Omental fat pad (tissue), 4 donors: ENCODE data around the gene ERGIC1. TPM values are rescaled to one million over a fixed set of nuclear protein-coding genes. Genes with fewer than 3 reads are reported as not detected.

Source experiments
- ATAC-seq: fragments of 150-250 bp; one replicate; pipeline ENCODE4 v1.9.1; 2016; ENCODE audit warnings: mild to moderate bottlenecking, moderate library complexity; ENCODE audit not compliant: low FRiP score
- DNase-seq: peaks from one replicate; pipeline ENCODE4 v3.0.0-alpha.2; 2019; ENCODE audit warnings: low spot score
- total RNA-seq, 4 donors: library from RNA; depleted of rRNA; stranded (reverse); fragments of >200 nt; gene quantifications; one replicate each; pipeline ENCODE4 v1.1.0, GENCODE V29; 2016
- TF ChIP-seq, protein P1 (sequence below), 3 donors: fragments of 450-650 bp; IDR thresholded peaks; one replicate each; pipeline ENCODE4 v1.5.1; 2016 to 2017; ENCODE audit warnings: antibody characterized with exemption in 3 of 3, mild to moderate bottlenecking in 3 of 3, moderate library complexity in 2 of 3

Gene ERGIC1
- total RNA-seq, 4 donors from 2014 or later: 98.8 to 227 (median 129) TPM

DNA sequence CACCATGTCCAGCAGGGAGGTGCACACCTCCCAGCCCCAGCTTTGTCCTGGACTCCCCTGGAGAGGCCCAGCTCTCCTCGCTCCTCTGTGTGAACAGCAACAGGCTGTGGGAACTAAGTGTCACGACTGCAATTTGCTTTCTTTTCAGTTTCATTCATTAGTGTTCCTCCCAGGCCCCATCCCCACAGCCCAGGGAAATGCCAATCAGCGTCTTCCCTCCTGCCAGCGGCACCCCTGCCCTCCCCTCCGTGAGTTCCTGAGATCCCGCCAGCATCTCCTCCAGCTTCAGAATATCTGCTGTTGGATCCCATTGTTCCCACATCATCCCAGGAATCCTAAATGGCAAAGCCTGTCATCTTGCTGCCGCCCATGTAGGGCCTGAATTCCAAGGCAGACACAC lies 112.1 kb downstream of the ERGIC1 start:
- DNase-seq (no peak), ATAC-seq (no peak)
- TF ChIP-seq, protein P1, sequence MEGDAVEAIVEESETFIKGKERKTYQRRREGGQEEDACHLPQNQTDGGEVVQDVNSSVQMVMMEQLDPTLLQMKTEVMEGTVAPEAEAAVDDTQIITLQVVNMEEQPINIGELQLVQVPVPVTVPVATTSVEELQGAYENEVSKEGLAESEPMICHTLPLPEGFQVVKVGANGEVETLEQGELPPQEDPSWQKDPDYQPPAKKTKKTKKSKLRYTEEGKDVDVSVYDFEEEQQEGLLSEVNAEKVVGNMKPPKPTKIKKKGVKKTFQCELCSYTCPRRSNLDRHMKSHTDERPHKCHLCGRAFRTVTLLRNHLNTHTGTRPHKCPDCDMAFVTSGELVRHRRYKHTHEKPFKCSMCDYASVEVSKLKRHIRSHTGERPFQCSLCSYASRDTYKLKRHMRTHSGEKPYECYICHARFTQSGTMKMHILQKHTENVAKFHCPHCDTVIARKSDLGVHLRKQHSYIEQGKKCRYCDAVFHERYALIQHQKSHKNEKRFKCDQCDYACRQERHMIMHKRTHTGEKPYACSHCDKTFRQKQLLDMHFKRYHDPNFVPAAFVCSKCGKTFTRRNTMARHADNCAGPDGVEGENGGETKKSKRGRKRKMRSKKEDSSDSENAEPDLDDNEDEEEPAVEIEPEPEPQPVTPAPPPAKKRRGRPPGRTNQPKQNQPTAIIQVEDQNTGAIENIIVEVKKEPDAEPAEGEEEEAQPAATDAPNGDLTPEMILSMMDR (IDR thresholded peaks at IDR 0.05): no peak

DNA sequence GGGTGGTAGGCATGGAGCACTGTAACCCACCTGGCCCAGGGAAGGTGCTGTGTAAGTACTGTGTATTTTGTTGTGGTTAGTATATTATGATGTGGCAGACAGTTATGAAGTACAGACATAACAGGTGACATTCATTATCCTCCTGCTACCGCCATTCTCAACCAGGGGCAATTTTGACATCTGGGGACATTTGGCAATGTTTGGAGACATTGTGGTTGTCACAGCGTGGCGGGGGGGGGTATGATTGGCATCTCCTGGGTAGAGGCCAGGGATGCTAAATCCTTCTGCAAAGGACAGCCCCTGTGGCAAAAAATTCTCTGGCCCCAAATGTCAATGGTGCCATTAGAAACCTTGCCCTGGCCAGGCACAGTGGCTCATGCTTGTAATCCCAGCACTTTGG lies 115.4 kb downstream of the ERGIC1 start:
- DNase-seq: no peak
- ATAC-seq: no peak
- TF ChIP-seq, protein P1 (IDR thresholded peaks at IDR 0.05): no peak

DNA sequence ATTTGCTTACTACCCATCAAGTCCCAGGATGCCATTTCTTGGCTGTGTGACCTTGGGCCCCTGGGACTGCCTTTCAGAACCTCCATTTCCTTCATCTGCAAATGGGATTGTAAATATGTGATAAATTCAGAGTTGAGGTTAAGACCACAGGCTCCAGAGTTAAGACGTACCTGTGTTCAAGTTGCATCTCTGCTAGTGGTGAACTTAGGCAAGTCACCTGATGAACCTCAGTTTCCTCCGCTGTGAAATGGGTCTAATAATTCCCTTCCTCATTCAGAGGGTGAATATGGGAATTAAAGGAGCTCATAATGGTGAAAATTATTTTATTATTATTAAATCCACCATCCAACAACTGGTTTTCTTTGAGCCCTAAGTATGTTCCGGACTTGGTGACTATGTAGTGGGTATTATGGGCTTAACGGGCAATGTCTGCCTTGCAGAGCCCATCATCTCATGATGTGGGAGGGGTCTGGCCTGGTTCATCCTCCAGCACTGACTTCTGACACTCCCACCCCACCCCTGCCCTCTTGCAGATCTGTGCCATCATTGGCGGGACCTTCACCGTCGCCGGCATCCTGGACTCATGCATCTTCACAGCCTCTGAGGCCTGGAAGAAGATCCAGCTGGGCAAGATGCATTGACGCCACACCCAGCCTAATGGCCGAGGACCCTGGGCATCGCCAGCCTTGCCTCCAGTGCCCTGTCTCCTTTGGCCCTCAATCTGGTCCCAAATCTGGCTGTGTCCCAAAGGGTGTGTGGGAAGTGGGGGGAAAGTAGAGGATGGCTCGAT lies 116.3 kb downstream of the ERGIC1 start:
- DNase-seq (no peak), ATAC-seq (no peak)
- TF ChIP-seq, protein P1 (IDR thresholded peaks at IDR 0.05): no peak

DNA sequence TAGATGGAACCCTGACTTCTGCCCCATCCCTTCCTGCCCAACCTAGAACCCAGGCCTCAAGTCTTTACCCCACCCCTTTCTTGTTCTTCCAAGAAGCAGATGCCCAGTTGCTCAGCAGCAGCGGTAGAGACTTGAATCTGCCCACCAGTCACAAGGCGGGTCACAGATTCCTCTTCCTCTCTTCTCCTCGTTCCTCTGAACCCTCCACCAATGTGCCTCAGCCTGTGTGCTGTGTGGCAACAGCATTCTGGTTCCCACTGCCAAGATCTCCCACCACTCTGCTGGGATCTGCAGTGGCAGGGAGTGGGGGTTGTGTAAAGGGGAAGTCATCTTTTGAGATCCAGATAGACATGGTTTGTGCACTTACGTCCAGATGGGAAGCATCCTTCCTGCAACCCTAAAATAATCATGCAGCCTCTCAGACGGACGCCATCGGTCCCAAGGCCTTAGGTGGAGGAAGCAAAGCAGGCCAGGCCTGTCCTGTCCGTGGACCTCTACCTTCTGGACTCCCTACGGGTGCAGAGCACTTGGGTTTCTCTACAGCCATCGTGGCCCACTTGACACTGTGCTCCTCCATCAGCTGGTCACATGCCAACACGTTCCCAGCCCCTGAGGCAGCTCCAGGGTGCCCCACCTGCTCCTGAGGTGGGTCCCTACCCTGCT lies 117.5 kb downstream of the ERGIC1 start:
- DNase-seq (no peak), ATAC-seq (no peak)
- TF ChIP-seq, protein P1 (IDR thresholded peaks at IDR 0.05): no peak

DNA sequence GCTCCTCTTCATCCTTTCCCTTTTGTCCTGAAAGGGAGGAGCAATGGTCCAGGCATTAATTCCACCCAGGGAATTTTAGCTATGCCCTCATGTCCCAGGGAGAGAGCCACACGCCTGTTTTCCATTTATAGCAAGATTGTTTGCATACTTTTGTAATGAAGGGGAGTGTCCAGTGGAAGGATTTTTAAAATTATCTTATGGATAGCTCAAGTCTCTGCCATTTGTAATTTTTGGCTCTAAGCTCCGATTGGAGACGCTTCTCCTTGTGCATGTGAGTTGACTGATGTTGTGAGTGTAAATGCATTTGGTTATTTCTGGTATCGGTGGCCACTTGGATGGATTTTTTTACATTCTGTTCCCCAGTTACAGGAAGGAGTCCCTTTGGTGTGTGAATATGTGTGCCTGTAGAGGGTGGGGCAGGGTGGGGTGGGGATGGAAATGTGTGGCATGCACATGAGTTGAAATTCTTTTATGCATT lies 118.0 kb downstream of the ERGIC1 start:
- TF ChIP-seq, protein P1 (IDR thresholded peaks at IDR 0.05): no peak
- no peak for DNase-seq
- ATAC-seq: no peak

DNA sequence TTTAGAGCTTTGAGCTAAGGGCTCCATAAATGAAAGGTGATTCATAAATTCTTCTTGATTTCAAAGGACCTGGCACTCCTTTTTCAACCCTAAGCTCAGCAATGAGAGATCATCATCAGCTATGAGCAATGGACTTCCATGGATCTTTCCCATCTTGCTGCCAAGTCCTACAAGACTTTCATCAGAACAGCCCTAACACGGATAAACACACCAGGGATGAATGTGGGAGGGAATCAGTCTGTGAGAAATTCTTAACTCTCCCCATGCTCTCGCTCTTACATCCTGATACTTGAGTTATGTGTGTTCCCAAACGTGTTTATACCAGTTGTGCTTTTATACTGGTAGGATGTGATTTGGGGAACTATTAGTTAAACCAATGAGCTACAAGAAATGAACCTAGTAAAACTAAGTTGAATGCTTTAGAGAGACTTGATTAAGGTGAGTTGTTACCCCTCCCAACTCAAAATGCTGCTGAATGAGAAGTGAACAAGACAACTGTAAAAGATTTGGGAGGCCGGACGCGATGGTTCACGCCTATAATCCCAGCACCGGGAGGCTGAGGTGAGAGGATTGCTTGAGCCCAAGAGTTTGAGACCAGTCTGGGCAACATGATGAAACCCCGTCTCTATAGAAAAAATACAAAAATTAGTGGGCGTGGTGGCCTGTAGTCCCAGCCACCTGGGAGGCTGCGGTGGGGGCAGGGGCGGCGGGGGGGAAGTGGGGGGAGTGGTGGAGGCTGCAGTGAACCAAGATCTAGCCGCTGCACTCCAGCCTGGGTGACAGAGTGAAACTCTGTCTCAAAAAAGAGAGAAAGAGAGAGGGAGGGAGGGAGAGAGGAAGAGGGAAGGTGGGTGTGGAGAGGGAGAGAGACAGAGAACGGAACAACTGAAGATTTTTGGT lies 120.0 kb downstream of the ERGIC1 start:
- DNase-seq: no peak
- ATAC-seq: peak; percentile 75
- TF ChIP-seq, protein P1 (IDR thresholded peaks at IDR 0.05): no peak
